DMS 273 (cell line): ENCODE results near the gene SLC25A25.

ENCODE experiments used
- DNase-seq: peaks from one replicate; lab custom pipeline; 2025; ENCODE audit not compliant: unreplicated experiment; lab: John Stamatoyannopoulos, UW

The SLC25A25 gene

DNA sequence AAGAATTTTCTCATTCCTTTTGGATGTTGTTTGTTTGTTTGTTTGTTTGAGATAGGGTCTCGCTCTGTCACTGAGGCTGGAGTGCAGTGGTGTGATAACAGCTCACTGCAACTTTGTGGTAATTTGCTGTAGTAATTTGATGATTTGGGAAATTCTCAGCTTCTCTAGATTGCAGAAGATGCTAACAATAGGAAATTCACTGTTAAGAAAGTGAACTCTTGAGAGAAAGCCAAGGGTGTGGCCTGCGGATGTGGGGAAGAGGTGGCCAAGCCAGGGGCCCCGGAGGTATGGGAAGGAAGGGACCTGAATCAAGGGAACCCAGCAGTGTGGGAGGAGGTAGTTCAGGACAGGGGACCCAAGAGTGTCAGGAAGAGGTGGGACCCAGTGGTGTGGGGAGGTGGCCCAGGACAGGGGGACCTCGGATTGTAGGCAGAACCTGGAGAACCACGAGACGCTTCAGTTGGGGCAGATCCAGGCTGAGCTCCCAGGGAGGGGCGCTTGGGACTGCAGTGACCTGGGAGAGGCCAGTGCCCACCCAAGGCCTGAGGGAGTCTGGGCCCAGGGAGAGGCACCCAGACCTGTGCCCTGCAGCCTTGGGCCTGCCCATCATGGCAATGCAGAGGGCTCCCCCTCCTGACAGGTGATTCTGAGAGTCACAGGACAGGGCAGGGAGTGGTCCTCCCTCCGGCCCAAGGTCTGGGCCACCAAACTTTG, 75.7 kb downstream of the SLC25A25 start:
- no peak for DNase-seq

DNA sequence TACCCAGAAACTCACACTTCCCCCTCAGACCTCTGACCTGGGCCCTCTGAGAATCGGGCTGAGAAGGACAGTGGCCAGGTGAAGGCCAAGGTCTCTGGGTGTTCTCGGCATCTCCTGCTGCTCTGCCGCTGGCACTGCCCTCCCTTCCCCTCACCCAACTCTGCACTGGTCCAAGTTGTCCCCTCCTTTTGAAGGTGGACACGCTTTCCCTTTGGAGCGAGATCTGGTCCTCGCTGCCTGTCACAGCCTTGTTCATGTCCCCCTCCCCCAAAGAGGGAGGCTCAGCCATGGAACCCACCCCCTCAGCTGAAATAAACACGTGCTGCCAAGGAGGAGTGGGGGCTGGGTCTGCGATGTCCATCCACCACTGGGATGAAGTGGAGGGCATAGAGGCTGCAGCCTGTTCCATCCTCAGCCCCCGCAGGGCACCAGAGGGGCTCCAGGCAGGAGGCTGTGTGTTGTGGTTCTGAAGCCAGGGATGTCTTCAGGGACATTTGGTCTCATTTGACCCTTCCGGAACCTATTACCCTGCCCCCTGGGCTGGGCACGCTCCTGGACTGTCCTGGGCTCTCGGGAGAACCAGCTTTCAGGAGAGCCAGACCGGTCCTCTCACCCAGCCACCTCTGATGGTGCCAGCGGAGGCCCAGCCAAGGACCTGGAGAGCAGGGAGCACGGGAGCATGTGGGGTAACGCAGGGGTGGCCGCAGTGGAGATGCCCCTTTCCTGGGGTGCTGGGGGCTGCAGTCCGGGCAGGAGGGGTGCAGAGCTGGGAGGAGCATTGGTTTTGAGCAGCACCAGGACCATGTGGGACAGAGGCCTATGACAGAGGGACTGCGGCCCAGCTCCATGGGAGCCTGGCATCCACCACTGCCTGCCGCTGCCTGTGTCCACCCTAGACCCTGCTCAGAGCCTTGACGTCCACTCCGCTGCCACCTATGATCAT, 76.5 kb downstream of the SLC25A25 start:
- DNase-seq: no peak

- DNase-seq: no peak
These were observed 77.5 kb downstream of the SLC25A25 start for GRCh38 chr9:128145536-128145935.

DNA sequence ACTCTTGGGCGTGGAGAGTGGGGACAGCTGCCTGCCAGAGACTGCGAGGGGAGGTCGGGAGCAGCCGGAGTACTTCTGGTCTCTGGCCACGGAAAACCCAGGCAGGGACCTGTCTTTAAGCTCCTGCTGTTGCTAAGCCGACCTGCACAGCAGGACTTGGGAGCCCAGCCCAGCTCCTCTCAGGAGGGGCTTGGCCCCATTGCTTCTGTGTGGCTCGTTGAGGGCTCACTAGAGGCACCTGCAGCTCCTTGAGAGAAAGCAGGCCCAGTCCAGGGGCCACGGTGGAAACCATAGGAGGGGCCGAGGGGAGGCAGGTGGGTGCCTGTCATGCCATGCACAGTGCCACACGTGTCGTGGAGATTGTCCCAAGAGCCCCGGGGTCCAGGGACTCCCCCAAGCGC, 77.9 kb downstream of the SLC25A25 start:
- DNase-seq: no peak

DNA sequence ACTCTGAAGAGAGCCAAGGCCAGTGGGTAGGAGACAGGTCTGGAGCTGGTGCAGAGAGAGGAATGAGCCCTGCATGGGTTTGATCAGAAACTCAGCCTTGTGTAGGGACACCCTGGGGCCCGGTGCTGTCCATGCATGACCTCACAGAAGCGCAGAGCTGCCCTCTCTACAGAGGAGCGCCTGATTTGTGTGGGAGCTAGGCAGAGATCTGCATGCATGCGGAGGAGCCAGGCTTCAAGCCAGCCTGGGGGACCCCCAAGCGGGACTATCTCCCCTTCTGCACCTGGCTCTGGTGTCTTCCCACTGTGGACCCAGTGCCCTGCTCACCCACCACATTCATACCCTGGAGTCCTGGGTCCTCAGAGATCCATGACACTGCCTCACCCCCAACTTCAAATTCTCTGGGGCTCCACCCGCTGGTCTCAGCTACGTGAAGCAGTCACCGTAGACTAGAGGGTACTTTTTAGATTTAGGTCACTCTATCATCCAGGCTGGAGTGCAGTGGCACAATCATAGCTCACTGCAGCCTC, 78.6 kb downstream of the SLC25A25 start:
- DNase-seq: no peak

GRCh38 chr9:128148509-128149000, 80.5 kb downstream of the SLC25A25 start:
- no peak for DNase-seq

DNA sequence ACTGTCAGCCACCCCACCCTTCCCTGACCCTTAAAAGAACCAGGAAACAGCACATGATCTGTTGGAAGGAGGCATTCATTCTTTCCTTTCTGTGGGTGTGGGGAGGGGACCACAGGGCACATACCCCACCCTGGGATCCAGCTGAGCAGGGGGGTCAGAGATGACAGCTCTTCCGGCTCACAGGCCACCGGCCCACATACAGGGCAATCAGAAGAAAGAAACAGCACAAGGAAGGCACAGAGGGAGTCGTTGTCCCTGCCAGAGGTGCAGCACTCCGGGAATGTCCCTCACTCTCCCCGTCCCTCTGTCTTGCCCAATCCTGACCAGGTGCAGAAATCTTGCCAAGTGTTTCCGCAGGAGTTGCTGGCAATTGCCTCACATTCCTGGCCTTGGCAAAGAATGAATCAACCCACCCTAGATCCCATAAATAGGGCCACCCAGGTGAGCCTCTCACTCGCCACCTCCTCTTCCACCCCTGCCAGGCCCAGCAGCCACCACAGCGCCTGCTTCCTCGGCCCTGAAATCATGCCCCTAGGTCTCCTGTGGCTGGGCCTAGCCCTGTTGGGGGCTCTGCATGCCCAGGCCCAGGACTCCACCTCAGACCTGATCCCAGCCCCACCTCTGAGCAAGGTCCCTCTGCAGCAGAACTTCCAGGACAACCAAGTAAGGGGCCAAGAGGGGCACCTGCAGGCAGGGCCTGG, 81.1 kb downstream of the SLC25A25 start, which contains the start of gene LCN2:
LCN2 (plus strand) TSS at position 453 of the 701 bp plus-strand sequence; CDS start at position 526, 73 bp downstream.
- no peak for DNase-seq

DNA sequence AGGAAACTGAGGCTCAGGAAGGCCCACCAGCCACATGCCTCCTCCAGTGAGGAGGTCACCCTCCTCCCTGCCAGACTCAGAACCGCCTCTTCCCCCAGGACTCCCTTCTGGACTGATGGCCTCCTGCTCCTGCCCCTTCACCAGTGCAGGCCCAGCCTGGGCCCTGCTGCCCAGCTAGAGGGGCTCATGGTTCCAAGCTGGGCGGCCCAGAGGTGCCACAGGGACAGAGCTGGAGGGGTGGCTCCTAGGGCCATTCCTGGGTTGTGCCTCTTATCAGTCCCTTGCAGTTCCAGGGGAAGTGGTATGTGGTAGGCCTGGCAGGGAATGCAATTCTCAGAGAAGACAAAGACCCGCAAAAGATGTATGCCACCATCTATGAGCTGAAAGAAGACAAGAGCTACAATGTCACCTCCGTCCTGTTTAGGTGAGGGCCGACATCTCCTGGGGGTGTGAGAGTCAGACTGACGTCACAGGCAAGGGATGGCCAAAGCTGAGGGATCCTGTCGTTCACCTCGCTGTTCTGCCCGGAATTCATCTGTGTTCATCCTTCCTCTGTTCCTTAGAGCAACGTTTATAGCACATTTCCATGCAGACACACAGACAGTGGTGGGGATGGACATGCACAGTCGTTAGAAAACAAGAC, 82.0 kb downstream of the SLC25A25 start:
- no peak for DNase-seq

DNA sequence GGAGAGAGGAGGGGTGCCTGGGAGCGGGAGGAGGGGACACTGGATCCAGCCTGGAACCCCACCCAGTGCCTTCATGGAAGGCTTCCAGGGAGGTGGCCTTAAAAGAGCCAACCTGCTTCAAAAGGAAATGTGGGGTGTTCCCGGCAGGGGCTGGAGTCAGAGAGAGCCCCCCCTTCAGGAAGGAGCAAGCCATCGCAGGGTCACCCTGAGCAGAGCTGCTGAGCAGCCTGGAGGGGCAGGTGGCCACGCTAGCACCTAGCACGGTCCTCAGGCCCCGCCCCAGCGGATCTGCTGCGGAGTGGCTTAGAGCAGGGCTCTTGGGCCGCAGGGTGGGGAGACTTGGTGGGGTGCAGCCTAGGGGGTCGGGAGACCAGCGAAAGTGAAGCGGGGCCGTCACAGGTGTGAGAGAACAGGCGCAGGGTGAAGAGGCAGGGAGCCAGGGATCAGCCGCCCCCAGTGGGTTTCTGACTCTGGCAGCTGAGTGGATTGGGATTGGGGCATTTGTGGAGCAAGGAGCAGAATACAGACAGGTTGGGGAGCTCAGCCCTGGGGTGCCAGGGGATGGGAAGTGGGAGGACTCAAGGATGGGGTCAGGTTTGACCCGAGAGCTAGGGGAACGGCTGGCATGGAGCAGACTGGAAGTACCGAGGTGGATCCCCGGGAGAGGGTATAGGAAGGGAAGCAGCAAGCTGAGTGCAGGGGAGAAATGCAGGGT, 82.7 kb downstream of the SLC25A25 start:
- peak; percentile 65 for DNase-seq

- no peak for DNase-seq
These were observed 83.5 kb downstream of the SLC25A25 start for GRCh38 chr9:128151309-128152132.

DNA sequence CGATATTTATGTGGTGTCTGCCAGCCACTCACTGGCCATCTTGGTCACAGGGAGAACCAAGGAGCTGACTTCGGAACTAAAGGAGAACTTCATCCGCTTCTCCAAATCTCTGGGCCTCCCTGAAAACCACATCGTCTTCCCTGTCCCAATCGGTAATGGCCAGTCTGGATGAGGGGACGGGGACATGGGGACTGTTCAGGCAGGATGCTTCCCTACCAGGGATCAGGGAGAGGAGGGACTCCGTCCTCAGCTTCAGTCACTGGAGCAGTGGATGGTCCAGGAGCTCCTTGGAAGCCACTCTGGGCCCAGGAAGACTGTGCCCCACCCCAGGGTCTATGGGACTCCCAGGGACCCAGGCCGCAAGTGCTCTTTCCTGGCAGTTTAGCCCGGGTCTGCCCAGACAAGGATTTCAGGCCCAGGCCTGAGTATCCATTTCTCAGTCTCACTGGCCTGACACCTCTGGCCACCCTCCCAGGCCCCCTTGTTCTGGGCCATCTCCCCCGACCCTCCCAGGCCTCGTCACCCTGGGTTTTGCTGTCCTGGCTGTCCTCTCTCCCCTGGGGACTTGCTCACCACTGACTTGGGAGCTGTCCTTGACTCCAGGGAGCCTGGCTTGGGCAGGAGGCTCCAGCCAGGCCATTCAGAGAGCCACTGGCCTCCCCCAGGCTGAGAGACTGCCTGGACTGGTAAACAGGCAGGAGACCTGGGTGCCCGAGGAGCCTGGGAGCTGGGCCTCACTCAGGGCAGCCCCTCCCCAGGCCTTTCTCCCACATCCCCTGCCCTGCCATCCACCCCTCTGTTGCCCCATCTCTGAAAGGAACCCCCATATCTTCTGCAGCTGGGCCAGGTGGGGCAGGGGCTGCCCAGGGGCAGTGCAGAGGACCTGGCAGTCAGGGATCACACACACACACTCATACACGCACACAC, 84.4 kb downstream of the SLC25A25 start:
- DNase-seq: no peak

DNA sequence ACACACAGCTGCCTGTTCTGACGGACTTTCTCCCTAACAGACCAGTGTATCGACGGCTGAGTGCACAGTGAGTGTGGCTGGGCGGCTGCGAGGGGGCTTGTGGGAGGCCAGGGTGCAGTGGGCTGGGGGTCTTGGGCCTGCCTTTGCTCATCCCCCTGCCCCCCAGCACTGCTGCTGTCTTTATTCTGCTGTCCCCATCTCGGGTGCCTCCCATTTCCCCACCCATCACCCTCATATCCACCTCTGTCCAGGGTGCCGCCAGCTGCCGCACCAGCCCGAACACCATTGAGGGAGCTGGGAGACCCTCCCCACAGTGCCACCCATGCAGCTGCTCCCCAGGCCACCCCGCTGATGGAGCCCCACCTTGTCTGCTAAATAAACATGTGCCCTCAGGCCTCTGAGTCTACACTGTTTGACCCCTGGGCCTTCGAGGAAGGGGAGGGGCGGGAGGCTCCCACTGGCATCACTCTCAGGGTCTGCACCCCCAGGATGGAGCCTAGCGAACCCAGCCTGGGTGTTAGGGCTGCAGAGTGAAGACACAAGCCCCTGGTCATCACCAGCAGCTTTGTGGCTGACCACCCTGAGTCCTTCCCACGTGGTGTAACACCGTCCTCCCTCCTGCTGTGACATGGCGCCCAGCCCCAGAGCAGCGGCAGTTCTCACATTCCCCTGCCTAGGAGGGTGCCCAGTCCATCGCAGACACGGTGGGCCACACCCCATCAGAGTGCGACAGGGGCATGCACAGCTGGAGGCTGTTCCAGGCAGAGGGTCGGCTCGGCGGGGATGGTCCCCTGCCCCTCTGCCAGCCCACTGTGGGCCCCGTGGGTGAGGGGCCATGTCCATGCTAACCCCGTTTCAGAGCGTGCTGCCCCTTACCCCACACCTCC, 85.3 kb downstream of the SLC25A25 start:
- DNase-seq: no peak

GRCh38 chr9:128153947-128154695, 86.1 kb downstream of the SLC25A25 start:
- no peak for DNase-seq

DNA sequence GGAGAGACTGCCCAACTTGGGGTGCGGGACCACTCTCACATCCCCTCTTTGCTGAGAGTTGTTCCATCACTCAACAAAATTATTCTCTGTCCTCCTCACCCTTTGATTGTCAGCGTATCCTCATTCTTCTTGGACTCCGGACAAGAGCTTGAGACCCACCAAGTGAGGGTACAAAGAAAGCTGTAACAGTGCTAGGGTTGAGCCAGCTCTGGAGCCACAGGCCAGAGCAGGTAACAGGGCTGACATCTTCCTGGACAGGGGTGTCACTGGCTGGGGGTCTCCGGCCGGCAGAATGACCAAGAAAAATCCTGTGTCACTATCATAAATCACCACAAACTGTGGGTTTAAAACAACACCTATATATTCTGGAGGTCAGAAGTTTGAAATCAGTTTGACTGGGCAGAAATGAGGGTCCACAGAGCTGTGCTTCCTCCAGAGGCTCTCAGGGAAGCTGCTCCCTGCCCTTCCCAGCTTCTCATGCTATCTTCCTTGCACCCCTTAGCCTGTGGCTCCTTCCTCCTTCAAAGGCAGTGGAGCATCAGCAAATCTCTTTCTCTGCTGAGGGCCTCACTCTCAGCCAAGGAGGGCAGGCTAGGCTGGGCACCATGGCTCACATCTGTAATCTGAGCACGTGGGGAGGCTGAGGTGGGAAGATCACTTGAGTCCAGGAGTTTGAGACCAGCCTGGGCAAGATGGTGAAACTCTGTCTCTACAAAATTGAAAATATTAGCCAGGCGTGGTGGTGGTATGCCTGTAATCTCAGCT, 87.9 kb downstream of the SLC25A25 start:
- DNase-seq: no peak
